Calu3 (cell line): Measurements from ENCODE around the gene PSD. TPM values are rescaled to one million over a fixed set of nuclear protein-coding genes. Genes with fewer than 3 reads are reported as not detected.

Experiments
- BruUV-seq: library from RNA; stranded (reverse); fragments of 400-500 nt; replicated peaks from 2 replicates; lab custom pipeline; 2021; lab: Mats Ljungman, UMichigan
- CTCF ChIA-PET: fragments of 300-600 bp; sonication (Branson Sonifier 250); formaldehyde crosslinking; loops from one replicate; lab custom pipeline; 2022; ENCODE audit warnings: antibody characterized with exemption; lab: Charles Lee
- DNase-seq: peaks from one replicate; pipeline ENCODE4 v3.0.0; 2022
- H3K27ac Mint-ChIP-seq: one replicate; pipeline ENCODE4 v1.8.0; 2022; ENCODE audit warnings: mixed read lengths; ENCODE audit not compliant: unreplicated experiment
- H3K27me3 Mint-ChIP-seq: one replicate; pipeline ENCODE4 v1.8.0; 2022; ENCODE audit warnings: mixed read lengths; ENCODE audit not compliant: unreplicated experiment
- H3K36me3 Mint-ChIP-seq: one replicate; pipeline ENCODE4 v1.8.0; 2022; ENCODE audit warnings: mild to moderate bottlenecking, moderate library complexity, mixed read lengths; ENCODE audit not compliant: insufficient read depth, unreplicated experiment
- H3K4me1 Mint-ChIP-seq: one replicate; pipeline ENCODE4 v1.8.0; 2022; ENCODE audit warnings: mild to moderate bottlenecking, low read depth, mixed read lengths; ENCODE audit not compliant: unreplicated experiment
- H3K4me3 Mint-ChIP-seq: one replicate; pipeline ENCODE4 v1.8.0; 2022; ENCODE audit warnings: mild to moderate bottlenecking, low read depth, moderate library complexity, mixed read lengths; ENCODE audit not compliant: unreplicated experiment
- H3K9me3 Mint-ChIP-seq: one replicate; pipeline ENCODE4 v1.8.0; 2022; ENCODE audit warnings: low read depth, mixed read lengths; ENCODE audit not compliant: unreplicated experiment
- CTCF ChIP-seq: fragments of 200-600 bp; IDR thresholded peaks from one replicate; pipeline ENCODE4 v1.8.0; 2022; ENCODE audit warnings: antibody characterized with exemption; ENCODE audit not compliant: unreplicated experiment
- intact Hi-C: fragments of 100-400 bp; cut with micrococcal nuclease; formaldehyde crosslinking; loops from one replicate; pipeline ENCODE4 v1.10.0; 2022; ENCODE audit not compliant: unreplicated experiment
- total RNA-seq: library from RNA; stranded (reverse); gene quantifications from 2 replicates; pipeline ENCODE4 v1.2.3, GENCODE V29; 2022

The PSD gene
- total RNA-seq, 1 experiment from 2014 or later: 0.35 TPM

GRCh38 chr10:102400598-102401341 lies 17.8 kb downstream of the PSD start:
- DNase-seq: no peak
- H3K9me3 Mint-ChIP-seq: no peaks in the 10 kb centered on the region

GRCh38 chr10:102400076-102400475 lies 18.5 kb downstream of the PSD start:
- peak overlapping the region; percentile 39 for H3K27ac Mint-ChIP-seq
- H3K27me3 Mint-ChIP-seq: no peaks in the 10 kb centered on the region
- no peak for DNase-seq
- no peak for TF ChIP-seq CTCF
- peaks cover 12% of the 10 kb centered on the region for H3K4me1 Mint-ChIP-seq
- no TSS peak for BruUV-seq
- no peaks in the 10 kb centered on the region for H3K9me3 Mint-ChIP-seq
- intact Hi-C loops: no loop called here
- H3K4me3 Mint-ChIP-seq: no peak overlapping the region
- peaks cover 36% of the 10 kb centered on the region for H3K36me3 Mint-ChIP-seq
- CTCF ChIA-PET: no interaction called here

More at GRCh38 chr10:102400598-102401341, 17.8 kb downstream of the PSD start:
- Mint-ChIP-seq H3K27me3 (no peaks in the 10 kb centered on the region), H3K36me3 (peaks cover 35% of the 10 kb centered on the region), H3K4me1 (peaks cover 12% of the 10 kb centered on the region), H3K4me3 (no peak overlapping the region), H3K27ac (peak overlapping the region; percentile 39)
- intact Hi-C loops: no loop called here
- CTCF ChIA-PET: no interaction called here
- TF ChIP-seq CTCF: no peak
- BruUV-seq: no TSS peak

- H3K4me3 Mint-ChIP-seq: no peak overlapping the region
- intact Hi-C loops: no loop called here
- H3K9me3 Mint-ChIP-seq: no peaks in the 10 kb centered on the region
- H3K27me3 Mint-ChIP-seq: no peaks in the 10 kb centered on the region
- no peak for DNase-seq
- H3K27ac Mint-ChIP-seq: no peak overlapping the region
- no TSS peak for BruUV-seq
- TF ChIP-seq CTCF: no peak
- H3K4me1 Mint-ChIP-seq: peaks cover 12% of the 10 kb centered on the region
- peaks cover 43% of the 10 kb centered on the region for H3K36me3 Mint-ChIP-seq
- CTCF ChIA-PET: no interaction called here
Measured at GRCh38 chr10:102399217-102400021, 19.2 kb downstream of the PSD start.

- H3K4me3 Mint-ChIP-seq: no peak overlapping the region
- CTCF ChIA-PET: no interaction called here
- DNase-seq: no peak
- peaks cover 52% of the 10 kb centered on the region for H3K36me3 Mint-ChIP-seq
- H3K27ac Mint-ChIP-seq: no peak overlapping the region
- peaks cover 12% of the 10 kb centered on the region for H3K4me1 Mint-ChIP-seq
- no TSS peak for BruUV-seq
- TF ChIP-seq CTCF: no peak
- H3K27me3 Mint-ChIP-seq: no peaks in the 10 kb centered on the region
- intact Hi-C loops: no loop called here
- no peaks in the 10 kb centered on the region for H3K9me3 Mint-ChIP-seq
Measured at GRCh38 chr10:102398172-102399020, 20.2 kb downstream of the PSD start.
